Liver (tissue), 9 donors: ENCODE measurements around the gene HDDC3. TPM values are rescaled to one million over a fixed set of nuclear protein-coding genes. Genes with fewer than 3 reads are reported as not detected.
"Not testable (repeated sequence)": the region's sequence is repeated elsewhere in the genome, so short reads cannot be mapped to it uniquely, and the experiment has no call there.

Source experiments
- DNase-seq: peaks from one replicate; pipeline ENCODE4 v3.0.0-alpha.2; 2017; ENCODE audit warnings: low spot score
- H3K27ac ChIP-seq, 2 donors: one replicate each; pipeline ENCODE4 v1.7.0; 2013; ENCODE audit warnings: inconsistent platforms in 2 of 2, low read length in 2 of 2, control low read depth in 1 of 2, low read depth in 1 of 2, mild to moderate bottlenecking in 1 of 2
- H3K27me3 ChIP-seq, 4 donors: one replicate each; pipeline versions ENCODE4 v1.6.1 to v1.7.0; 2013; ENCODE audit warnings: low read length in 3 of 4, inconsistent platforms in 1 of 4, mild to moderate bottlenecking in 1 of 4, moderate library complexity in 1 of 4; ENCODE audit not compliant: control insufficient read depth in 4 of 4, insufficient read depth in 4 of 4
- H3K36me3 ChIP-seq, 4 donors: one replicate each; pipeline versions ENCODE4 v1.6.1 to v1.7.0; 2013; ENCODE audit warnings: low read length in 3 of 4, mild to moderate bottlenecking in 3 of 4, low read depth in 1 of 4, moderate library complexity in 1 of 4; ENCODE audit not compliant: control insufficient read depth in 4 of 4, insufficient read depth in 3 of 4
- H3K4me1 ChIP-seq, 4 donors: one replicate each; pipeline versions ENCODE4 v1.6.1 to v1.7.0; 2013; ENCODE audit warnings: low read length in 3 of 4, mild to moderate bottlenecking in 3 of 4, moderate library complexity in 1 of 4; ENCODE audit not compliant: control insufficient read depth in 4 of 4, insufficient read depth in 4 of 4
- H3K4me3 ChIP-seq, 3 donors: one replicate each; pipeline versions ENCODE4 v1.6.1 to v1.7.0; 2013; ENCODE audit warnings: low read length in 3 of 3, control low read depth in 1 of 3, low read depth in 1 of 3, mild to moderate bottlenecking in 1 of 3
- H3K9ac ChIP-seq, 2 donors: one replicate each; pipeline ENCODE4 v1.7.0; 2013; ENCODE audit warnings: low read length in 2 of 2, mild to moderate bottlenecking in 2 of 2, moderate library complexity in 2 of 2, control low read depth in 1 of 2, low read depth in 1 of 2
- H3K9me3 ChIP-seq, 4 donors: one replicate each; pipeline versions ENCODE4 v1.6.1 to v1.7.0; 2013; ENCODE audit warnings: low read length in 3 of 4; ENCODE audit not compliant: control insufficient read depth in 4 of 4
- EGR1 ChIP-seq, 2 donors: IDR thresholded peaks; 2 replicates each; pipeline ENCODE4 v1.6.1; 2016 to 2018; ENCODE audit warnings: antibody characterized with exemption in 2 of 2, low read depth in 2 of 2
- FOXA1 ChIP-seq: IDR thresholded peaks from 2 replicates; pipeline ENCODE4 v1.6.1; 2016; ENCODE audit warnings: antibody characterized with exemption
- FOXA2 ChIP-seq: IDR thresholded peaks from 2 replicates; pipeline ENCODE4 v1.6.1; 2016; ENCODE audit warnings: antibody characterized with exemption
- GABPA ChIP-seq, 2 donors: IDR thresholded peaks in 1 of 2; conservative IDR thresholded peaks in 1 of 2; 2 replicates each; pipeline ENCODE4 v1.6.1; 2016; ENCODE audit warnings: antibody characterized with exemption in 2 of 2, mild to moderate bottlenecking in 1 of 2, moderate library complexity in 1 of 2
- HNF4A ChIP-seq, 2 donors: conservative IDR thresholded peaks; 2 replicates each; pipeline ENCODE4 v1.6.1; 2016; ENCODE audit warnings: antibody characterized with exemption in 2 of 2, mild to moderate bottlenecking in 2 of 2
- JUND ChIP-seq, 2 donors: IDR thresholded peaks; 2 replicates each; pipeline ENCODE4 v1.6.1; 2016; ENCODE audit warnings: antibody characterized with exemption in 2 of 2
- RAD21 ChIP-seq, 2 donors: IDR thresholded peaks; 2 replicates each; pipeline ENCODE4 v1.6.1; 2016; ENCODE audit warnings: antibody characterized with exemption in 2 of 2, mild to moderate bottlenecking in 2 of 2
- REST ChIP-seq: IDR thresholded peaks from 2 replicates; pipeline ENCODE4 v1.6.1; 2016; ENCODE audit warnings: antibody characterized with exemption, mild to moderate bottlenecking
- RXRA ChIP-seq, 2 donors: IDR thresholded peaks; 2 replicates each; pipeline ENCODE4 v1.6.1; 2017 to 2018; ENCODE audit warnings: antibody characterized with exemption in 2 of 2, mild to moderate bottlenecking in 1 of 2
- SP1 ChIP-seq: IDR thresholded peaks from 2 replicates; pipeline ENCODE4 v1.6.1; 2018; ENCODE audit warnings: antibody characterized with exemption, mild to moderate bottlenecking
- TAF1 ChIP-seq: conservative IDR thresholded peaks from 2 replicates; pipeline ENCODE4 v1.6.1; 2016; ENCODE audit warnings: antibody characterized with exemption, mild to moderate bottlenecking
- YY1 ChIP-seq: IDR thresholded peaks from 2 replicates; pipeline ENCODE4 v1.6.1; 2016; ENCODE audit warnings: antibody characterized with exemption, mild to moderate bottlenecking
- ZBTB33 ChIP-seq: IDR thresholded peaks from 2 replicates; pipeline ENCODE4 v1.6.1; 2016; ENCODE audit warnings: antibody characterized with exemption
- WGBS: extraction: QIAGEN DNeasy Blood & Tissue Kit; methylation state at CpG from one replicate; pipeline ENCODE4 v1.1.7; 2013; 5-methylcytosine and 5-hydroxymethylcytosine counted together
- polyA plus RNA-seq, 2 donors: library from polyadenylated mRNA; stranded (reverse) in 1 of 2; unstranded in 1 of 2; fragments of 200-250 nt in 1 of 2; fragments of >200 nt in 1 of 2; fragmentation: Nextera tagmentation in 1 of 2; extraction: Ambion mirVana in 1 of 2; gene quantifications; one replicate each; pipeline versions ENCODE4 v1.2.1 to v1.2.3, GENCODE V29; 2013 to 2015
- total RNA-seq, 2 donors: library from RNA; depleted of rRNA; stranded (reverse); fragments of >200 nt; gene quantifications; one replicate each; pipeline ENCODE4 v1.2.3, GENCODE V29; 2014
- TF ChIP-seq, protein P1 (sequence below): fragments of 150-350 bp; IDR thresholded peaks from 2 replicates; pipeline ENCODE4 v1.5.1; 2017; ENCODE audit warnings: improper control_type of control experiment, low read depth, low read length; ENCODE audit not compliant: missing input control
- TF ChIP-seq, protein P2 (sequence below): IDR thresholded peaks from 2 replicates; pipeline ENCODE4 v1.6.1; 2016; ENCODE audit warnings: antibody characterized with exemption
- TF ChIP-seq, protein P3 (sequence below): IDR thresholded peaks from 2 replicates; pipeline ENCODE4 v1.6.1; 2016; ENCODE audit warnings: antibody characterized with exemption
- donor health status: healthy.
- donor health status: healthy.
- donor health status: healthy.
- donor health status: healthy.
- donor health status: healthy.

Gene HDDC3
- total and polyA plus RNA-seq, 4 donors: 12.5 to 15.4 (median 14.1) TPM

GRCh38 chr15:90901175-90902039, 30.9 kb downstream of the HDDC3 start:
- H3K4me3 ChIP-seq: peak overlapping the region in 1 of 3 donors; percentile 87
- DNase-seq: peak; percentile 78

DNA sequence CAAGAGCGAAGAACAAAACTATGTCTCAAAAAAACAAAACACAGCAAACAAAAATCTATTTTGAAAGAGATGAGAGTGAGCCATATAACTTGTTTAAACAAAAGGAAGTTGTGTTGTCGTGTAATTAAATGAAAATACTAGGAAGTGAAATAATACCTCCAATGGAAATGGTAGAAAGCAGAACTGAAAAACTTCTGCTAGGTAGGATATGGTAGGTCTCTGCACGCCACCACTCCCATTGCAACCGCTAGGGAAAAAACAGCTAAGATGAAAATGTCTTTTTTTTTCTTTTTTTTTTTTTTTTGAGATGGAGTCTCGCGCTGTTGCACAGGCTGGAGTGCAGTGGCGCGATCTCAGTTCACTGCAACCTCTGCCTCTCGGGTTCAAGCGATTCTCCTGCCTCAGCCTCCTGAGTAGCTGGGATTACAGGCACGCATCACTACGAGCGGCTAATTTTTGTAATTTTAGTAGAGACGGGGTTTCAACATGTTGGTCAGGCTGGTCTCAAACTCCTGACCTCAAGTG, 35.2 kb downstream of the HDDC3 start:
- not testable (repeated sequence) for DNase-seq, H3K27me3 ChIP-seq, H3K9me3 ChIP-seq, H3K4me1 ChIP-seq, H3K27ac ChIP-seq, H3K9ac ChIP-seq, H3K4me3 ChIP-seq
- 93% methylated on average over 14 of the region's 14 CpGs for WGBS
- H3K36me3 ChIP-seq: peaks cover 19 to 41% (median 23%) of the 10 kb centered on the region in 4 donors

More at GRCh38 chr15:90901175-90902039, 30.9 kb downstream of the HDDC3 start:
- no peak for TF ChIP-seq EGR1 (IDR thresholded peaks at IDR 0.05; ENCODE audit: low read depth in 2 of 2)
- TF ChIP-seq YY1: no peak
- TF ChIP-seq, protein P1, sequence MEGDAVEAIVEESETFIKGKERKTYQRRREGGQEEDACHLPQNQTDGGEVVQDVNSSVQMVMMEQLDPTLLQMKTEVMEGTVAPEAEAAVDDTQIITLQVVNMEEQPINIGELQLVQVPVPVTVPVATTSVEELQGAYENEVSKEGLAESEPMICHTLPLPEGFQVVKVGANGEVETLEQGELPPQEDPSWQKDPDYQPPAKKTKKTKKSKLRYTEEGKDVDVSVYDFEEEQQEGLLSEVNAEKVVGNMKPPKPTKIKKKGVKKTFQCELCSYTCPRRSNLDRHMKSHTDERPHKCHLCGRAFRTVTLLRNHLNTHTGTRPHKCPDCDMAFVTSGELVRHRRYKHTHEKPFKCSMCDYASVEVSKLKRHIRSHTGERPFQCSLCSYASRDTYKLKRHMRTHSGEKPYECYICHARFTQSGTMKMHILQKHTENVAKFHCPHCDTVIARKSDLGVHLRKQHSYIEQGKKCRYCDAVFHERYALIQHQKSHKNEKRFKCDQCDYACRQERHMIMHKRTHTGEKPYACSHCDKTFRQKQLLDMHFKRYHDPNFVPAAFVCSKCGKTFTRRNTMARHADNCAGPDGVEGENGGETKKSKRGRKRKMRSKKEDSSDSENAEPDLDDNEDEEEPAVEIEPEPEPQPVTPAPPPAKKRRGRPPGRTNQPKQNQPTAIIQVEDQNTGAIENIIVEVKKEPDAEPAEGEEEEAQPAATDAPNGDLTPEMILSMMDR: no peak
- TF ChIP-seq TAF1: no peak
- TF ChIP-seq GABPA (IDR thresholded peaks at IDR 0.05 in 1 of 2, conservative IDR thresholded peaks at IDR 0.05 in 1 of 2): no peak
- TF ChIP-seq RXRA (IDR thresholded peaks at IDR 0.05): no peak
- TF ChIP-seq SP1: no peak
- no peak for TF ChIP-seq JUND (IDR thresholded peaks at IDR 0.05)
- TF ChIP-seq FOXA1: no peak
- TF ChIP-seq, protein P2, sequence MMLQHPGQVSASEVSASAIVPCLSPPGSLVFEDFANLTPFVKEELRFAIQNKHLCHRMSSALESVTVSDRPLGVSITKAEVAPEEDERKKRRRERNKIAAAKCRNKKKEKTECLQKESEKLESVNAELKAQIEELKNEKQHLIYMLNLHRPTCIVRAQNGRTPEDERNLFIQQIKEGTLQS: no peak
- no peak for TF ChIP-seq REST
- no peak for TF ChIP-seq RAD21 (IDR thresholded peaks at IDR 0.05)
- TF ChIP-seq FOXA2: no peak
- TF ChIP-seq, protein P3, sequence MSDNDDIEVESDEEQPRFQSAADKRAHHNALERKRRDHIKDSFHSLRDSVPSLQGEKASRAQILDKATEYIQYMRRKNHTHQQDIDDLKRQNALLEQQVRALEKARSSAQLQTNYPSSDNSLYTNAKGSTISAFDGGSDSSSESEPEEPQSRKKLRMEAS: no peak
- TF ChIP-seq ZBTB33: no peak
- TF ChIP-seq HNF4A (conservative IDR thresholded peaks at IDR 0.05): no peak
- Histone ChIP-seq H3K36me3 (peaks cover 12 to 17% (median 16%) of the 10 kb centered on the region in 4 donors), H3K9me3 (no peaks in the 10 kb centered on the region), H3K4me1 (peaks cover 0 to 18% (median 9%) of the 10 kb centered on the region in 4 donors), H3K27ac (peak overlapping the region in 1 of 2 donors; percentile 84), H3K9ac (peak overlapping the region; percentile 2 to 60), H3K27me3 (no peaks in the 10 kb centered on the region)
- 50% methylated on average over 14 of the region's 14 CpGs for WGBS
